ENCODE measurements around the gene PARD3B. TPM values are rescaled to one million over a fixed set of nuclear protein-coding genes. Genes with fewer than 3 reads are reported as not detected.

The PARD3B gene
- total and polyA plus RNA-seq, 7 donors: 0.42 to 6.0 (median 4.8) TPM

DNA sequence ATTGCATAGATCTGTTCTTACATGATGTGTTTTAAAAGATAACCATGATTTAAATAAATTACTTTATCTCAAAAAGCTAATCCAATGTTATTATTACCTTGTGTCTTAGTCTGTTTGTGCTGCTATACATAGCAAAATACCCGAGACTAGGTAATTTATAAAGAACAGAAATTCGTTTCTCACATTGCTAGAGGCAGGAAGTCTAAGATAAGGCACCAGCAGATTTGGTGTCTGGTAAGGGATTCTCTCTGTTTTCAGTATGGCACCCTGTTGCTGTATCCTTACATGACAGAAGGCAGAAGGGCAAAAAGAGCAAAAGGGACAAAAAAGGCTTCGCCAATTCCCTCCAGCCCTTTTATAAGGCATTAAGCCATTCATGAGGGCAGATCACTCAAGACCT, 533.9 kb downstream of the PARD3B start:
- WGBS, 3 donors: 90 to 92% (median 92%) methylated on average over 3 of the region's 3 CpGs
- Histone ChIP-seq H3K27ac (no peak overlapping the region), H3K4me3 (no peak overlapping the region), H3K27me3 (ENCODE audit: insufficient read depth in 3 of 3, low read length in 2 of 3) (no peaks in the 10 kb centered on the region), H3K4me1 (no peaks in the 10 kb centered on the region), H3K9me3 (no peaks in the 10 kb centered on the region), H3K36me3 (ENCODE audit: insufficient read depth in 1 of 2, low read depth in 1 of 2) (no peaks in the 10 kb centered on the region)
- DNase-seq: no peak
- no peak for ATAC-seq
- intact Hi-C loops (cut with DNase I): no loop called here
- TF ChIP-seq, protein P1, sequence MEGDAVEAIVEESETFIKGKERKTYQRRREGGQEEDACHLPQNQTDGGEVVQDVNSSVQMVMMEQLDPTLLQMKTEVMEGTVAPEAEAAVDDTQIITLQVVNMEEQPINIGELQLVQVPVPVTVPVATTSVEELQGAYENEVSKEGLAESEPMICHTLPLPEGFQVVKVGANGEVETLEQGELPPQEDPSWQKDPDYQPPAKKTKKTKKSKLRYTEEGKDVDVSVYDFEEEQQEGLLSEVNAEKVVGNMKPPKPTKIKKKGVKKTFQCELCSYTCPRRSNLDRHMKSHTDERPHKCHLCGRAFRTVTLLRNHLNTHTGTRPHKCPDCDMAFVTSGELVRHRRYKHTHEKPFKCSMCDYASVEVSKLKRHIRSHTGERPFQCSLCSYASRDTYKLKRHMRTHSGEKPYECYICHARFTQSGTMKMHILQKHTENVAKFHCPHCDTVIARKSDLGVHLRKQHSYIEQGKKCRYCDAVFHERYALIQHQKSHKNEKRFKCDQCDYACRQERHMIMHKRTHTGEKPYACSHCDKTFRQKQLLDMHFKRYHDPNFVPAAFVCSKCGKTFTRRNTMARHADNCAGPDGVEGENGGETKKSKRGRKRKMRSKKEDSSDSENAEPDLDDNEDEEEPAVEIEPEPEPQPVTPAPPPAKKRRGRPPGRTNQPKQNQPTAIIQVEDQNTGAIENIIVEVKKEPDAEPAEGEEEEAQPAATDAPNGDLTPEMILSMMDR (IDR thresholded peaks at IDR 0.05): no peak

DNA sequence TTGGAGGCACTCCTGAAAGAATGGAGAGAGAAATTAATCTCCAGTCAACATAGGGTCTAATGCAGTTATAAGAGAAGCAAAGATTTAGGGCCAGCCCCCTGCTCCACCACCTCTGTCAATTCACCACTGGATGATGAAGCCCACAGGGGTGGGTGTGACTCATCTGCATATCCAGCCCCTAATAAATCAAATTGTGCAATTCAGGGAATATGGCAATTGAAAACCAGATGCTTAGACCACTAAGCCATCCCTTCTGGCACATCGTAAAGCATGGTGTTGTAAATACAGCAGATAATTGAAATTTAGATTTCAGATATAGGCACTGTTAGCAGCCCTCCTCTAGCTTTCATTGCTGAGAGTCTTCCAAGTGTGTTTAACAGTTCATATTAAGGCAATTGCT, 541.4 kb downstream of the PARD3B start:
- intact Hi-C loops (cut with DNase I): no loop called here
- ATAC-seq (no peak), DNase-seq (no peak)
- Histone ChIP-seq H3K9me3 (no peaks in the 10 kb centered on the region), H3K4me1 (no peaks in the 10 kb centered on the region), H3K27me3 (ENCODE audit: insufficient read depth in 3 of 3, low read length in 2 of 3) (peaks cover 0 to 3% (median 0%) of the 10 kb centered on the region in 3 donors), H3K4me3 (no peak overlapping the region), H3K36me3 (ENCODE audit: insufficient read depth in 1 of 2, low read depth in 1 of 2) (no peaks in the 10 kb centered on the region), H3K27ac (no peak overlapping the region)
- TF ChIP-seq, protein P1 (IDR thresholded peaks at IDR 0.05): no peak
- 65 to 85% (median 73%) methylated on average over 1 of the region's 1 CpG for WGBS, 3 donors

DNA sequence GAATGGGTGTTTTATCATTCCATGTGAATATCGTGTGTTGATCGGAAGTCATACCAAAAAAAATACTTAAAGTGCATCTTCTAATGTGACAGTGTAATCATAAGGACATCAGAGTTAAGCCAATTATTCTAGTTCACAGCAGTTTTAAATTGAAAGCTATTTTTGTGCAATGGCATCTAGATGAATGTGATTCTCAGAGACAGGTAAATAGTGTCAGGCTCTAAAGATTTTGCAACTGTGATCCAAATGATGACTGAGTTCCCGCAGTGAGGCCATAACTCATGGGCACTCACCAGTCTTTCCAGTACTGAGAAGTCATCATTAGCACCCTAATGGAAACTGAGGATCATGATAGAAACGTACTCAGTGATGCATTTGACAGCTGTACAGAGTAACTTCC, 542.6 kb downstream of the PARD3B start:
- Histone ChIP-seq H3K4me3 (no peak overlapping the region), H3K9me3 (no peaks in the 10 kb centered on the region), H3K27ac (no peak overlapping the region), H3K4me1 (no peaks in the 10 kb centered on the region), H3K36me3 (ENCODE audit: insufficient read depth in 1 of 2, low read depth in 1 of 2) (no peaks in the 10 kb centered on the region), H3K27me3 (ENCODE audit: insufficient read depth in 3 of 3, low read length in 2 of 3) (peaks cover 0 to 3% (median 0%) of the 10 kb centered on the region in 3 donors)
- no peak for DNase-seq
- TF ChIP-seq, protein P1 (IDR thresholded peaks at IDR 0.05): no peak
- ATAC-seq: no peak
- WGBS, 3 donors: 87 to 91% (median 89%) methylated on average over 4 of the region's 4 CpGs
- intact Hi-C loops (cut with DNase I): no loop called here

DNA sequence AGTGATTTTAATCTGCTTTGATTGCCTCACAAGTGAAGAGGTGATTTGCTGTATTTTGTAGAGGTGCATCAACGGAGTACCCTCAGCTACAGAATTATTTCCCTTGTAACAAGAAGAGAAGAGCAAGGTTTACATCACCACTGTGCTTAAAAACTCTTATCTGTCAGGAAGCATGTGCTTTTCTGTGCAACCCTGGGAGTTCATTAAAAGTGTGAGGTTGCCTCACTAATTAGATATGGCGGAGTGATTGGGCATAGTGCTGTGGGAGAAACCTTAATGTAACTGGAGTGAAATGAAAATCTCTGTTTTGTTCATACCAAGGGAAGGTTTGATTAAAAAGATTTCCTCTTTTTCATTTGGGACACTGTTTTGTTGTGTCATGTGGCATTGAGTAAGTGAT, 544.7 kb downstream of the PARD3B start:
- Histone ChIP-seq H3K27me3 (ENCODE audit: insufficient read depth in 3 of 3, low read length in 2 of 3) (peaks cover 0 to 3% (median 0%) of the 10 kb centered on the region in 3 donors), H3K4me1 (no peaks in the 10 kb centered on the region), H3K27ac (no peak overlapping the region), H3K36me3 (ENCODE audit: insufficient read depth in 1 of 2, low read depth in 1 of 2) (no peaks in the 10 kb centered on the region), H3K9me3 (no peaks in the 10 kb centered on the region), H3K4me3 (no peak overlapping the region)
- TF ChIP-seq, protein P1 (IDR thresholded peaks at IDR 0.05): no peak
- ATAC-seq (no peak), DNase-seq (no peak)
- intact Hi-C loops (cut with DNase I): no loop called here
- WGBS, 3 donors: 94 to 97% (median 96%) methylated on average over 2 of the region's 2 CpGs

DNA sequence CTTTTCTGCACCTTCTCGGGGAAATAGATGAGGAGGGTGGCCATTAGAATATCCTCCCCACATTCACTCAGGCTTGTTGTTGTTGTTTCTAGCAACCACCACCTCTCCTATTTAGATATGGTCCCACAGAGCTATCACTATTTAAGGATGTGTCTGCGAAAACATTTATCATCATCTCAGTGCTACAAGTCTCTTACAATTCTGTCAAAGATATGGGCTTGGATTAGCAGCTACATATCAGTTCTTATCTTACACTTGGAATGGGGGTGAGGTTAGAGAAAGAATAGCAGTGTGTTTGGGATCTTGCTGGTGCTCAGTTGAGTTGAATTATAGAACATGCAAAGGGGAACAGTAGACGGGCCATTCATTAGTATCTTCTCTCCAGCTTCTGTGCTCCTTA, 546.1 kb downstream of the PARD3B start:
- WGBS, 3 donors: 92 to 97% (median 94%) methylated on average over 3 of the region's 3 CpGs
- H3K27ac ChIP-seq: no peak overlapping the region
- no peak for ATAC-seq
- no peaks in the 10 kb centered on the region for H3K4me1 ChIP-seq
- no peaks in the 10 kb centered on the region for H3K36me3 ChIP-seq (ENCODE audit: insufficient read depth in 1 of 2, low read depth in 1 of 2)
- H3K9me3 ChIP-seq: no peaks in the 10 kb centered on the region
- no peak overlapping the region for H3K4me3 ChIP-seq
- H3K27me3 ChIP-seq (ENCODE audit: insufficient read depth in 3 of 3, low read length in 2 of 3): peaks cover 0 to 3% (median 0%) of the 10 kb centered on the region in 3 donors
- intact Hi-C loops (cut with DNase I): no loop called here
- DNase-seq: no peak
- TF ChIP-seq, protein P1 (IDR thresholded peaks at IDR 0.05): no peak
